HEK293 (cell line): ENCODE results near the gene ZNF140.
A peak's percentile ranks its signal among the peaks of the same experiment; 100 is the strongest.

Source experiments
- CTCF ChIA-PET: fragments of 350-600 bp; formaldehyde crosslinking; extraction: SDS; loops from one replicate; lab custom pipeline; 2021; ENCODE audit warnings: antibody characterized with exemption; lab: Yijun Ruan, JAX
- POLR2A ChIA-PET: fragments of 300-600 bp; formaldehyde crosslinking; extraction: SDS; loops from one replicate; lab custom pipeline; 2020; ENCODE audit warnings: antibody characterized with exemption, inconsistent platforms; lab: Yijun Ruan, JAX
- H3K27ac ChIP-seq: fragments of 200-500 bp; sonication (Bioruptor generic); 2 replicates; pipeline ENCODE4 v1.5.1; 2014; ENCODE audit warnings: low read depth, low read length, control low read depth, inconsistent platforms; ENCODE audit errors: extremely low read depth
- H3K36me3 ChIP-seq, 2 experiments: fragments of 200-500 bp in 1 of 2; sonication (Bioruptor generic) in 1 of 2; 1 replicate in 1 of 2; 2 replicates in 1 of 2; pipeline ENCODE4 v1.5.1; 2014 to 2017; ENCODE audit warnings: inconsistent platforms in 2 of 2, low read length in 2 of 2; ENCODE audit not compliant: control insufficient read depth in 2 of 2, insufficient read depth in 1 of 2
- H3K4me1 ChIP-seq: fragments of 200-500 bp; sonication (Bioruptor generic); 2 replicates; pipeline ENCODE4 v1.5.1; 2014; ENCODE audit warnings: mild to moderate bottlenecking, low read length, inconsistent platforms; ENCODE audit not compliant: control insufficient read depth, insufficient read depth
- H3K4me3 ChIP-seq: 2 replicates; pipeline ENCODE4 v1.5.1; 2011; ENCODE audit warnings: low read depth, mild to moderate bottlenecking, control low read depth, low read length, moderate library complexity
- H3K9me3 ChIP-seq: fragments of 200-500 bp; sonication (Bioruptor generic); 2 replicates; pipeline ENCODE4 v1.5.1; 2014; ENCODE audit warnings: low read depth, low read length, inconsistent platforms; ENCODE audit not compliant: control insufficient read depth, insufficient read depth
- FEZF1 ChIP-seq: fragments of 450-650 bp; formaldehyde crosslinking; IDR thresholded peaks from 2 replicates; pipeline ENCODE4 v1.5.1; 2016; ENCODE audit warnings: missing biosample characterization, missing genetic modification characterization
- GLIS1 ChIP-seq: fragments of 450-650 bp; formaldehyde crosslinking; IDR thresholded peaks from 2 replicates; pipeline ENCODE4 v1.5.1; 2016; ENCODE audit warnings: missing biosample characterization, missing genetic modification characterization
- GLIS2 ChIP-seq: fragments of 450-650 bp; formaldehyde crosslinking; IDR thresholded peaks from 2 replicates; pipeline ENCODE4 v1.5.1; 2016; ENCODE audit warnings: missing biosample characterization, missing genetic modification characterization
- KLF1 ChIP-seq: fragments of 450-650 bp; formaldehyde crosslinking; IDR thresholded peaks from 2 replicates; pipeline ENCODE4 v1.5.1; 2016; ENCODE audit warnings: missing biosample characterization, missing genetic modification characterization
- KLF9 ChIP-seq: fragments of 450-650 bp; formaldehyde crosslinking; IDR thresholded peaks from 2 replicates; pipeline ENCODE4 v1.5.1; 2016; ENCODE audit warnings: missing biosample characterization, missing genetic modification characterization, low read depth
- MZF1 ChIP-seq: fragments of 450-650 bp; formaldehyde crosslinking; IDR thresholded peaks from 2 replicates; pipeline ENCODE4 v1.5.1; 2017; ENCODE audit warnings: missing biosample characterization, missing genetic modification characterization, borderline replicate concordance
- OSR2 ChIP-seq: fragments of 450-650 bp; formaldehyde crosslinking; IDR thresholded peaks from 2 replicates; pipeline ENCODE4 v1.5.1; 2016; ENCODE audit warnings: missing biosample characterization, missing genetic modification characterization
- ZBTB1 ChIP-seq: fragments of 450-650 bp; formaldehyde crosslinking; IDR thresholded peaks from 2 replicates; pipeline ENCODE4 v1.5.1; 2016; ENCODE audit warnings: missing biosample characterization, missing genetic modification characterization
- ZBTB20 ChIP-seq: fragments of 450-650 bp; formaldehyde crosslinking; IDR thresholded peaks from 2 replicates; pipeline ENCODE4 v1.5.1; 2016; ENCODE audit warnings: missing biosample characterization, missing genetic modification characterization
- ZBTB8A ChIP-seq: fragments of 450-650 bp; formaldehyde crosslinking; IDR thresholded peaks from 2 replicates; pipeline ENCODE4 v1.5.1; 2016; ENCODE audit warnings: missing biosample characterization, missing genetic modification characterization
- ZFP37 ChIP-seq: fragments of 450-650 bp; formaldehyde crosslinking; IDR thresholded peaks from 2 replicates; pipeline ENCODE4 v1.5.1; 2016; ENCODE audit warnings: missing biosample characterization, missing genetic modification characterization
- ZFP69B ChIP-seq: fragments of 450-650 bp; formaldehyde crosslinking; IDR thresholded peaks from 2 replicates; pipeline ENCODE4 v1.5.1; 2016; ENCODE audit warnings: missing biosample characterization, missing genetic modification characterization
- ZIC2 ChIP-seq: fragments of 450-650 bp; formaldehyde crosslinking; IDR thresholded peaks from 2 replicates; pipeline ENCODE4 v1.5.1; 2016; ENCODE audit warnings: missing biosample characterization, missing genetic modification characterization
- ZNF114 ChIP-seq: fragments of 450-650 bp; formaldehyde crosslinking; IDR thresholded peaks from 2 replicates; pipeline ENCODE4 v1.5.0; 2017; ENCODE audit warnings: missing biosample characterization, missing genetic modification characterization
- ZNF138 ChIP-seq: fragments of 450-650 bp; formaldehyde crosslinking; IDR thresholded peaks from 2 replicates; pipeline ENCODE4 v1.5.1; 2016; ENCODE audit warnings: missing biosample characterization, missing genetic modification characterization, borderline replicate concordance
- ZNF174 ChIP-seq: fragments of 450-650 bp; formaldehyde crosslinking; IDR thresholded peaks from 2 replicates; pipeline ENCODE4 v1.5.0; 2017; ENCODE audit warnings: missing biosample characterization, mild to moderate bottlenecking, missing genetic modification characterization
- ZNF211 ChIP-seq: fragments of 450-650 bp; formaldehyde crosslinking; IDR thresholded peaks from 2 replicates; pipeline ENCODE4 v1.5.1; 2016; ENCODE audit warnings: low read depth, missing biosample characterization, missing genetic modification characterization
- ZNF266 ChIP-seq: fragments of 450-650 bp; formaldehyde crosslinking; IDR thresholded peaks from 2 replicates; pipeline ENCODE4 v1.5.1; 2016; ENCODE audit warnings: missing biosample characterization, missing genetic modification characterization, low read depth
- ZNF292 ChIP-seq: fragments of 450-650 bp; formaldehyde crosslinking; IDR thresholded peaks from 2 replicates; pipeline ENCODE4 v1.5.1; 2016; ENCODE audit warnings: low read depth, missing biosample characterization, missing genetic modification characterization, borderline replicate concordance
- ZNF311 ChIP-seq: fragments of 450-650 bp; formaldehyde crosslinking; IDR thresholded peaks from 2 replicates; pipeline ENCODE4 v1.5.1; 2017; ENCODE audit warnings: missing biosample characterization, missing genetic modification characterization, borderline replicate concordance
- ZNF391 ChIP-seq: fragments of 450-650 bp; formaldehyde crosslinking; IDR thresholded peaks from 2 replicates; pipeline ENCODE4 v1.5.1; 2016; ENCODE audit warnings: low read depth, missing biosample characterization, missing genetic modification characterization, borderline replicate concordance
- ZNF394 ChIP-seq: fragments of 450-650 bp; formaldehyde crosslinking; IDR thresholded peaks from 2 replicates; pipeline ENCODE4 v1.5.1; 2016; ENCODE audit warnings: missing biosample characterization, missing genetic modification characterization, mild to moderate bottlenecking, moderate library complexity, borderline replicate concordance
- ZNF404 ChIP-seq: fragments of 450-650 bp; formaldehyde crosslinking; IDR thresholded peaks from 2 replicates; pipeline ENCODE4 v1.5.1; 2017; ENCODE audit warnings: missing biosample characterization, missing genetic modification characterization
- ZNF433 ChIP-seq: fragments of 450-650 bp; formaldehyde crosslinking; IDR thresholded peaks from 2 replicates; pipeline ENCODE4 v1.5.1; 2016; ENCODE audit warnings: missing biosample characterization, missing genetic modification characterization, low read depth
- ZNF529 ChIP-seq: fragments of 450-650 bp; formaldehyde crosslinking; IDR thresholded peaks from 2 replicates; pipeline ENCODE4 v1.5.1; 2017; ENCODE audit warnings: missing genetic modification characterization, missing biosample characterization; ENCODE audit not compliant: insufficient replicate concordance
- ZNF600 ChIP-seq: fragments of 450-650 bp; formaldehyde crosslinking; IDR thresholded peaks from 2 replicates; pipeline ENCODE4 v1.5.1; 2016; ENCODE audit warnings: missing biosample characterization, missing genetic modification characterization
- ZNF610 ChIP-seq: fragments of 450-650 bp; formaldehyde crosslinking; IDR thresholded peaks from 2 replicates; pipeline ENCODE4 v1.5.1; 2016; ENCODE audit warnings: missing biosample characterization, missing genetic modification characterization, borderline replicate concordance
- ZNF707 ChIP-seq: fragments of 450-650 bp; formaldehyde crosslinking; IDR thresholded peaks from 2 replicates; pipeline ENCODE4 v1.5.1; 2016; ENCODE audit warnings: missing biosample characterization, missing genetic modification characterization
- TF ChIP-seq, protein P1 (sequence below): fragments of 450-650 bp; formaldehyde crosslinking; IDR thresholded peaks from 2 replicates; pipeline ENCODE4 v1.5.1; 2016; ENCODE audit warnings: missing biosample characterization, missing genetic modification characterization, low read depth
- TF ChIP-seq, protein P2 (sequence below): fragments of 450-650 bp; formaldehyde crosslinking; IDR thresholded peaks from 2 replicates; pipeline ENCODE4 v1.5.1; 2017; ENCODE audit warnings: missing biosample characterization, missing genetic modification characterization
- TF ChIP-seq, protein P3 (sequence below): fragments of 450-650 bp; formaldehyde crosslinking; IDR thresholded peaks from 2 replicates; pipeline ENCODE4 v1.5.1; 2016; ENCODE audit warnings: missing biosample characterization, missing genetic modification characterization

The ZNF140 gene

DNA sequence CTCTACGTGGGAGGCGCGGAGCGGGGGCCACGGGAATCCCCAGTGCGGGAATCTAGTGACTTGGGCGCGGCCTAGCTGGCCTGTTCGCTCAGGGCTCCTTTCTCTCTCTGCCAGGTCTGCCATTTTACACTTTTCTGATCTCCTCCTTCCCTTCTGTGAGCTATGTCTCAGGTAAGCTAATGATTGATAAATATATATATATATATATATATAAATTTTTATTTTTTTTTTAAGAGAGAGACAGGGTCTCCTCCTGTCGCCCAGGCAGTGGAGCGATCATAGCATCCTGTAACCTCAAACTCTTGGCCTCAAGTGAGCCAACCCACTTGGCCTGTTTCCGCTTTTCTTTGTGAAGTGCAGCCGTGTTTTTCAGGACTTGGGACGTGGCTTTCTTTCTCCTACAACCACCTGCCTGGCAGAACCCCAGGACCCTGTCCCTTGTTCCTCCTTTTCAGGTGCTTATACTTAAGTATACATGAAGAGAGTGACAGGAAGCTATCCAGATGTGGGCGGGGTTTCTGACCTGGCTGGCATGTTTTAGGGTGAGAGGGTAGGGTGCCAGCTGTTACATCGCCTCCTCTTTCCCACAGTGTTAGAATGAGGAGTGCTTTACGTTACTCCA is 547 bp downstream of the ZNF140 start:
- H3K27ac ChIP-seq: peak overlapping the region; percentile 89
- H3K4me1 ChIP-seq: no peaks in the 10 kb centered on the region
- TF ChIP-seq ZNF433 (no peak), ZBTB8A (peak; percentile 68), ZFP37 (0 out of 2 replicates have a peak, but pooled peaks have one; percentile 9), ZNF529 (tag by site-specific recombination) (no peak), ZNF404 (tag by site-specific recombination) (no peak), GLIS2 (tag by site-specific recombination) (peak; percentile 64), ZFP69B (tag by site-specific recombination) (0 out of 2 replicates have a peak, but pooled peaks have one; percentile 2), ZNF600 (tag by site-specific recombination) (peak; percentile 8; the same call in 1 of the 2 replicates), ZNF311 (tag by site-specific recombination) (no peak), ZBTB20 (tag by site-specific recombination) (peak; percentile 50; the same call in 1 of the 2 replicates), ZIC2 (tag by site-specific recombination) (no peak), ZNF394 (tag by site-specific recombination) (0 out of 2 replicates have a peak, but pooled peaks have one; percentile 3), ZNF391 (no peak), ZNF292 (tag by site-specific recombination) (no peak), KLF1 (no peak), KLF9 (tag by site-specific recombination) (no peak)
- TF ChIP-seq, protein P1, sequence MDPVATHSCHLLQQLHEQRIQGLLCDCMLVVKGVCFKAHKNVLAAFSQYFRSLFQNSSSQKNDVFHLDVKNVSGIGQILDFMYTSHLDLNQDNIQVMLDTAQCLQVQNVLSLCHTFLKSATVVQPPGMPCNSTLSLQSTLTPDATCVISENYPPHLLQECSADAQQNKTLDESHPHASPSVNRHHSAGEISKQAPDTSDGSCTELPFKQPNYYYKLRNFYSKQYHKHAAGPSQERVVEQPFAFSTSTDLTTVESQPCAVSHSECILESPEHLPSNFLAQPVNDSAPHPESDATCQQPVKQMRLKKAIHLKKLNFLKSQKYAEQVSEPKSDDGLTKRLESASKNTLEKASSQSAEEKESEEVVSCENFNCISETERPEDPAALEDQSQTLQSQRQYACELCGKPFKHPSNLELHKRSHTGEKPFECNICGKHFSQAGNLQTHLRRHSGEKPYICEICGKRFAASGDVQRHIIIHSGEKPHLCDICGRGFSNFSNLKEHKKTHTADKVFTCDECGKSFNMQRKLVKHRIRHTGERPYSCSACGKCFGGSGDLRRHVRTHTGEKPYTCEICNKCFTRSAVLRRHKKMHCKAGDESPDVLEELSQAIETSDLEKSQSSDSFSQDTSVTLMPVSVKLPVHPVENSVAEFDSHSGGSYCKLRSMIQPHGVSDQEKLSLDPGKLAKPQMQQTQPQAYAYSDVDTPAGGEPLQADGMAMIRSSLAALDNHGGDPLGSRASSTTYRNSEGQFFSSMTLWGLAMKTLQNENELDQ (tag by site-specific recombination): no peak
- TF ChIP-seq, protein P2, sequence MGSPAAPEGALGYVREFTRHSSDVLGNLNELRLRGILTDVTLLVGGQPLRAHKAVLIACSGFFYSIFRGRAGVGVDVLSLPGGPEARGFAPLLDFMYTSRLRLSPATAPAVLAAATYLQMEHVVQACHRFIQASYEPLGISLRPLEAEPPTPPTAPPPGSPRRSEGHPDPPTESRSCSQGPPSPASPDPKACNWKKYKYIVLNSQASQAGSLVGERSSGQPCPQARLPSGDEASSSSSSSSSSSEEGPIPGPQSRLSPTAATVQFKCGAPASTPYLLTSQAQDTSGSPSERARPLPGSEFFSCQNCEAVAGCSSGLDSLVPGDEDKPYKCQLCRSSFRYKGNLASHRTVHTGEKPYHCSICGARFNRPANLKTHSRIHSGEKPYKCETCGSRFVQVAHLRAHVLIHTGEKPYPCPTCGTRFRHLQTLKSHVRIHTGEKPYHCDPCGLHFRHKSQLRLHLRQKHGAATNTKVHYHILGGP (tag by site-specific recombination): no peak
- TF ChIP-seq, protein P3, sequence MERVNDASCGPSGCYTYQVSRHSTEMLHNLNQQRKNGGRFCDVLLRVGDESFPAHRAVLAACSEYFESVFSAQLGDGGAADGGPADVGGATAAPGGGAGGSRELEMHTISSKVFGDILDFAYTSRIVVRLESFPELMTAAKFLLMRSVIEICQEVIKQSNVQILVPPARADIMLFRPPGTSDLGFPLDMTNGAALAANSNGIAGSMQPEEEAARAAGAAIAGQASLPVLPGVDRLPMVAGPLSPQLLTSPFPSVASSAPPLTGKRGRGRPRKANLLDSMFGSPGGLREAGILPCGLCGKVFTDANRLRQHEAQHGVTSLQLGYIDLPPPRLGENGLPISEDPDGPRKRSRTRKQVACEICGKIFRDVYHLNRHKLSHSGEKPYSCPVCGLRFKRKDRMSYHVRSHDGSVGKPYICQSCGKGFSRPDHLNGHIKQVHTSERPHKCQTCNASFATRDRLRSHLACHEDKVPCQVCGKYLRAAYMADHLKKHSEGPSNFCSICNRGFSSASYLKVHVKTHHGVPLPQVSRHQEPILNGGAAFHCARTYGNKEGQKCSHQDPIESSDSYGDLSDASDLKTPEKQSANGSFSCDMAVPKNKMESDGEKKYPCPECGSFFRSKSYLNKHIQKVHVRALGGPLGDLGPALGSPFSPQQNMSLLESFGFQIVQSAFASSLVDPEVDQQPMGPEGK (tag by site-specific recombination): peak; percentile 24
- H3K4me3 ChIP-seq: peak overlapping the region; percentile 79
- CTCF ChIA-PET: interaction anchor here (0.6 kb wide), 1 partner anchor 172 kb away, joined by 3 read pairs; no protein-coding TSS in a partner anchor
- H3K36me3 ChIP-seq: peaks cover 35 to 46% of the 10 kb centered on the region in 2 experiments
- POLR2A ChIA-PET: interaction anchor here (0.6 kb wide), 1 partner anchor 48 kb away, joined by 6 read pairs; no protein-coding TSS in a partner anchor
- H3K9me3 ChIP-seq: peaks cover 5% of the 10 kb centered on the region

DNA sequence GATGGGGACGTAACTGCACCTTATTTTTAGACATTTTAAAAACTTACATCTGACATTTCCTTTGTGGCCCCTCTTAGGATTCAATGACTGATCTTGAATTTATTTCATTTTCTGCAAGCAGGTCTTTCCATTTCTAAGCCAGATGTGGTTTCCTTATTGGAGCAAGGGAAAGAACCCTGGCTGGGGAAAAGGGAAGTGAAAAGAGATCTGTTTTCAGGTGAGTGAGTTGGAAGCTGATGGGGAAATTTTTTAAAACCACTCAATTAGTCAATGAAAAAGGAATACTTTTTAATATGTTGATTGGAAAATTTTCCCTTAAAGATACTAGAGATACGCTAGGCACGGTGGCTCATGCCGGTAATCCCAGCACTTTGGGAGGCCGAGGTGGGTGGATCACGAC is 2.6 kb downstream of the ZNF140 start:
- Histone ChIP-seq H3K36me3 (peaks cover 53 to 67% of the 10 kb centered on the region in 2 experiments), H3K4me1 (no peaks in the 10 kb centered on the region), H3K9me3 (peaks cover 5% of the 10 kb centered on the region), H3K27ac (no peak overlapping the region), H3K4me3 (no peak overlapping the region)
- ChIA-PET CTCF (no interaction called here), POLR2A (interaction anchor here (0.6 kb wide), 1 partner anchor 46 kb away, joined by 3 read pairs; the partner anchor contains the start of gene ZNF84)
- no peak for TF ChIP-seq GLIS1 (tag by site-specific recombination)
- TF ChIP-seq MZF1: no peak
- no peak for TF ChIP-seq ZNF610 (tag by site-specific recombination)
- TF ChIP-seq OSR2 (tag by site-specific recombination): no peak
- TF ChIP-seq ZNF114: no peak
- TF ChIP-seq FEZF1 (tag by site-specific recombination): no peak
- no peak for TF ChIP-seq ZNF391
- TF ChIP-seq ZBTB1 (tag by site-specific recombination): no peak
- TF ChIP-seq ZNF174 (tag by site-specific recombination): no peak
- no peak for TF ChIP-seq ZNF138 (tag by site-specific recombination)
- TF ChIP-seq ZNF211: no peak
- no peak for TF ChIP-seq ZNF266
- TF ChIP-seq ZNF707 (tag by site-specific recombination): no peak
